ENCODE results near the gene RBM23.

The RBM23 gene

DNA sequence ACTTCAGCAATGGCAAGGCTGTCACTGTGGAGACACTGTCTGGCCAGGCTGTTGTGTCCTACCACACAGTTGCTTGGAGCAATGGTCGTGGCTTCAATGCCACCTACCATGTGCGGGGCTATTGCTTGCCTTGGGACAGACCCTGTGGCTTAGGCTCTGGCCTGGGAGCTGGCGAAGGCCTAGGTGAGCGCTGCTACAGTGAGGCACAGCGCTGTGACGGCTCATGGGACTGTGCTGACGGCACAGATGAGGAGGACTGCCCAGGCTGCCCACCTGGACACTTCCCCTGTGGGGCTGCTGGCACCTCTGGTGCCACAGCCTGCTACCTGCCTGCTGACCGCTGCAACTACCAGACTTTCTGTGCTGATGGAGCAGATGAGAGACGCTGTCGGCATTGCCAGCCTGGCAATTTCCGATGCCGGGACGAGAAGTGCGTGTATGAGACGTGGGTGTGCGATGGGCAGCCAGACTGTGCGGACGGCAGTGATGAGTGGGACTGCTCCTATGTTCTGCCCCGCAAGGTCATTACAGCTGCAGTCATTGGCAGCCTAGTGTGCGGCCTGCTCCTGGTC is 43.1 kb downstream of the RBM23 start:
- no peak for DNase-seq (ENCODE audit: low read depth)
- TF ChIP-seq MYC (IDR thresholded peaks at IDR 0.05; ENCODE audit: low read depth, low read length) (no peak), POLR2A (IDR thresholded peaks at IDR 0.05; ENCODE audit: extremely low read depth, insufficient read length) (no peak)
- TF ChIP-seq, protein P1, sequence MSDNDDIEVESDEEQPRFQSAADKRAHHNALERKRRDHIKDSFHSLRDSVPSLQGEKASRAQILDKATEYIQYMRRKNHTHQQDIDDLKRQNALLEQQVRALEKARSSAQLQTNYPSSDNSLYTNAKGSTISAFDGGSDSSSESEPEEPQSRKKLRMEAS (IDR thresholded peaks at IDR 0.05; ENCODE audit: low read depth, low read length) = no peak
- TF ChIP-seq, protein P2, sequence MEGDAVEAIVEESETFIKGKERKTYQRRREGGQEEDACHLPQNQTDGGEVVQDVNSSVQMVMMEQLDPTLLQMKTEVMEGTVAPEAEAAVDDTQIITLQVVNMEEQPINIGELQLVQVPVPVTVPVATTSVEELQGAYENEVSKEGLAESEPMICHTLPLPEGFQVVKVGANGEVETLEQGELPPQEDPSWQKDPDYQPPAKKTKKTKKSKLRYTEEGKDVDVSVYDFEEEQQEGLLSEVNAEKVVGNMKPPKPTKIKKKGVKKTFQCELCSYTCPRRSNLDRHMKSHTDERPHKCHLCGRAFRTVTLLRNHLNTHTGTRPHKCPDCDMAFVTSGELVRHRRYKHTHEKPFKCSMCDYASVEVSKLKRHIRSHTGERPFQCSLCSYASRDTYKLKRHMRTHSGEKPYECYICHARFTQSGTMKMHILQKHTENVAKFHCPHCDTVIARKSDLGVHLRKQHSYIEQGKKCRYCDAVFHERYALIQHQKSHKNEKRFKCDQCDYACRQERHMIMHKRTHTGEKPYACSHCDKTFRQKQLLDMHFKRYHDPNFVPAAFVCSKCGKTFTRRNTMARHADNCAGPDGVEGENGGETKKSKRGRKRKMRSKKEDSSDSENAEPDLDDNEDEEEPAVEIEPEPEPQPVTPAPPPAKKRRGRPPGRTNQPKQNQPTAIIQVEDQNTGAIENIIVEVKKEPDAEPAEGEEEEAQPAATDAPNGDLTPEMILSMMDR (IDR thresholded peaks at IDR 0.05; ENCODE audit: low read depth, low read length) = no peak
- no peak overlapping the region for H3K4me3 ChIP-seq (ENCODE audit: low read depth, low read length)

DNA sequence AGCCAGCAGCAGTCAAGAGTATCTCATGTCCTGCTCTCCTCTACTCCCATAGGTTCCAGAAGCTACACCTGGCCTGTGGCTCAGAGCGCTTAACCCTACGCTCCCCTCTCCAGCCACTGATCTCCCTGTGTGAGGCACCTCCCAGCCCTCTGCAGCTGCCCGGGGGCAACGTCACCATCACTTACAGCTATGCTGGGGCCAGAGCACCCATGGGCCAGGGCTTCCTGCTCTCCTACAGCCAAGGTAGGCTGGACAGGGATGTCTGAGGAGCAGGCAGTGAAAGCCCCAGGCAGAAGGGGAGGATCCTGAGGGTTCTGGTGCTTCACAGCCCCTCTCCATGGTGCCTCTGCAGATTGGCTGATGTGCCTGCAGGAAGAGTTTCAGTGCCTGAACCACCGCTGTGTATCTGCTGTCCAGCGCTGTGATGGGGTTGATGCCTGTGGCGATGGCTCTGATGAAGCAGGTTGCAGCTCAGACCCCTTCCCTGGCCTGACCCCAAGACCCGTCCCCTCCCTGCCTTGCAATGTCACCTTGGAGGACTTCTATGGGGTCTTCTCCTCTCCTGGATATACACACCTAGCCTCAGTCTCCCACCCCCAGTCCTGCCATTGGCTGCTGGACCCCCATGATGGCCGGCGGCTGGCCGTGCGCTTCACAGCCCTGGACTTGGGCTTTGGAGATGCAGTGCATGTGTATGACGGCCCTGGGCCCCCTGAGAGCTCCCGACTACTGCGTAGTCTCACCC is 43.8 kb downstream of the RBM23 start:
- no peak for DNase-seq (ENCODE audit: low read depth)
- H3K4me3 ChIP-seq (ENCODE audit: low read depth, low read length) = no peak overlapping the region
- TF ChIP-seq MYC (IDR thresholded peaks at IDR 0.05; ENCODE audit: low read depth, low read length) (no peak), POLR2A (IDR thresholded peaks at IDR 0.05; ENCODE audit: extremely low read depth, insufficient read length) (no peak)
- TF ChIP-seq, protein P1 (IDR thresholded peaks at IDR 0.05; ENCODE audit: low read depth, low read length) = no peak
- TF ChIP-seq, protein P2 (IDR thresholded peaks at IDR 0.05; ENCODE audit: low read depth, low read length) = no peak

DNA sequence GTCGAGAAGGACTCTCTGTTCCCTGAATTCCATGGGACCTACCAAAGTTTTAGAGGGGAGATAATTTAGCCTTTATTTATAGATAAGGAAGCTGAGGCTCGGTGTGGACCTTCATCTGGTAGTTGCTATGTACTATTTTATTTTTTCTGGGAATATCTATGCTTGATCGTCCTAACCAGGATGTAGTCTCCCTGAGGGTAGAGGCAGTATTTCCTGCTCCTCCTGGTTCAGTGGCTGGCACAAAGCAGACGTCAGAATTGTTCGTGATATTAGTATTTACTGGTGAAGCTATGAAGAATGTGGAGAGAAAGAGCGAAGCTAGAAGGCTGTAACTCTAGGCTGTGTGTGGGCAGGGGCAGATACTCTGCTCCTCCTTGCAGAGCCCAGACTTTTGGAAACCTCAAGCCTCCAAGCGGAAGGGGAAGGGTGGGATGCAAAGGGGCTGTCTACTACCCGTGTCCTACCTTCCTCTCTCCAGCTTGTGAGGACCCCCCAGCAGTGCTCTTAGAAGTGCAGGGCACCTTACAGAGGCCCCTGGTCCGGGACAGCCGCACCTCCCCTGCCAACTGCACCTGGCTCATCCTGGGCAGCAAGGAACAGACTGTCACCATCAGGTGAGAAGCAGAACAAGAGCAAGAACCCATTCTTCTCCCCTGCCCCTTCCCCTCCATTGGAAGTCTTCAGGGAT is 46.0 kb downstream of the RBM23 start:
- peak overlapping the region; percentile 69 for H3K4me3 ChIP-seq (ENCODE audit: low read depth, low read length)
- TF ChIP-seq MYC (IDR thresholded peaks at IDR 0.05; ENCODE audit: low read depth, low read length) (no peak), POLR2A (IDR thresholded peaks at IDR 0.05; ENCODE audit: extremely low read depth, insufficient read length) (no peak)
- TF ChIP-seq, protein P2 (IDR thresholded peaks at IDR 0.05; ENCODE audit: low read depth, low read length) = no peak
- TF ChIP-seq, protein P1 (IDR thresholded peaks at IDR 0.05; ENCODE audit: low read depth, low read length) = no peak
- DNase-seq (ENCODE audit: low read depth) = no peak

DNA sequence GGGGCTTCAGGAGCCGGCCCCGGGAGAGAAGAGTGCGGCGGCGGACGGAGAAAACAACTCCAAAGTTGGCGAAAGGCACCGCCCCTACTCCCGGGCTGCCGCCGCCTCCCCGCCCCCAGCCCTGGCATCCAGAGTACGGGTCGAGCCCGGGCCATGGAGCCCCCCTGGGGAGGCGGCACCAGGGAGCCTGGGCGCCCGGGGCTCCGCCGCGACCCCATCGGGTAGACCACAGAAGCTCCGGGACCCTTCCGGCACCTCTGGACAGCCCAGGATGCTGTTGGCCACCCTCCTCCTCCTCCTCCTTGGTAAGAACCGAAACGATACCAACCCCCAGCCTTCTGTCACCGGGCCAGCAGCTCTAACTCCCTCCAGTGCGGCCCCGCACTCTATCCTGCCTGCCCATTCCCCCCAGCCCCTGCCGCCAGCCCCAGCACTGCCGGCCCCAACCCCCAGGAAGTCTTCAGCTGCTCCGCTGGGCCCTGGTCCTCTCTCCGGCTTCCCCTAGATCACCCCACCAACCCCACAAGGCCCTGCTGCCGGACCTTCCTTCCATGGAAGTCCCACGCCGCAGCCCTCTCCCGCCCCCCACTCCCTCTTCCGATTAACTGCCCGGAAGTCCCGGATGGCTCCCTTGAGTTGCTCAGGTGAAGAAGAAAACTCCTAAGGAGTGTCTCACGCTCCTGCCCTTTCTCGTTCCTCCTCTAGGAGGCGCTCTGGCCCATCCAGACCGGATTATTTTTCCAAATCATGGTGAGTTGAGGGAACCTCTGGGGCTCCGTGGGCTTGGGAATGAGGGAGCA is 46.7 kb downstream of the RBM23 start:
- TF ChIP-seq MYC (IDR thresholded peaks at IDR 0.05; ENCODE audit: low read depth, low read length) (peak; percentile 24; the same call in 1 of the 2 replicates), POLR2A (IDR thresholded peaks at IDR 0.05; ENCODE audit: extremely low read depth, insufficient read length) (peak; percentile 12)
- TF ChIP-seq, protein P2 (IDR thresholded peaks at IDR 0.05; ENCODE audit: low read depth, low read length) = peak; percentile 93
- TF ChIP-seq, protein P1 (IDR thresholded peaks at IDR 0.05; ENCODE audit: low read depth, low read length) = 0 out of 2 replicates have a peak, but pooled peaks have one; percentile 17
- peak; percentile 75 for DNase-seq (ENCODE audit: low read depth)
- H3K4me3 ChIP-seq (ENCODE audit: low read depth, low read length) = peak overlapping the region; percentile 69
